Neural progenitor cell (in vitro differentiated cells): ENCODE data around the gene CD46.

Experiments
- EZH2 ChIP-seq: fragments of 200-600 bp; sonication (generic); IDR thresholded peaks from 2 replicates; pipeline ENCODE4 v1.6.1; 2017; ENCODE audit warnings: antibody characterized with exemption, mild to moderate bottlenecking, moderate library complexity
- EZH2phosphoT487 ChIP-seq: fragments of 200-600 bp; sonication (generic); IDR thresholded peaks from 2 replicates; pipeline ENCODE4 v1.6.1; 2017; ENCODE audit warnings: antibody characterized with exemption
- TF ChIP-seq, protein P1 (sequence below): fragments of 200-600 bp; sonication (generic); IDR thresholded peaks from 2 replicates; pipeline ENCODE4 v1.5.1; 2017; ENCODE audit warnings: antibody characterized with exemption, mild to moderate bottlenecking

DNA sequence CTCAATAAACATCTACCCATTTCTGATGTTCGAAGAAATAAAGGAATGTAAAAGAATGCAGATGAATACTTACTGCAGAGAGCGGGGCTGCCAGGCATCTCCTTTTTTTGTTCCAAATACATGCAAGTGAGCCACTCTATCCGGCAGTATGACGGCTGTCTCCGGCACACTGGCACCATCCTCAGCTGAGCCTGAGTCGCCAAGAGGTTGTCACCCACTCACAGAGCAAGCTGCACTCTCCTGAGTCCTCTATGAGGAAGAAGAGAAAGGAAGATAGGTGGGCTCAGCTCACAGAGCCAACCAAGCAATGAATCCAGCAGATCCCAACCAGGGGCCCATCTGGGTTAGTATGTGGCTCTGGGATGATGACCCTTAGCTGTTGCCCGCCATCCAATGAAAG, 65.3 kb downstream of the CD46 start:
- TF ChIP-seq, protein P1, sequence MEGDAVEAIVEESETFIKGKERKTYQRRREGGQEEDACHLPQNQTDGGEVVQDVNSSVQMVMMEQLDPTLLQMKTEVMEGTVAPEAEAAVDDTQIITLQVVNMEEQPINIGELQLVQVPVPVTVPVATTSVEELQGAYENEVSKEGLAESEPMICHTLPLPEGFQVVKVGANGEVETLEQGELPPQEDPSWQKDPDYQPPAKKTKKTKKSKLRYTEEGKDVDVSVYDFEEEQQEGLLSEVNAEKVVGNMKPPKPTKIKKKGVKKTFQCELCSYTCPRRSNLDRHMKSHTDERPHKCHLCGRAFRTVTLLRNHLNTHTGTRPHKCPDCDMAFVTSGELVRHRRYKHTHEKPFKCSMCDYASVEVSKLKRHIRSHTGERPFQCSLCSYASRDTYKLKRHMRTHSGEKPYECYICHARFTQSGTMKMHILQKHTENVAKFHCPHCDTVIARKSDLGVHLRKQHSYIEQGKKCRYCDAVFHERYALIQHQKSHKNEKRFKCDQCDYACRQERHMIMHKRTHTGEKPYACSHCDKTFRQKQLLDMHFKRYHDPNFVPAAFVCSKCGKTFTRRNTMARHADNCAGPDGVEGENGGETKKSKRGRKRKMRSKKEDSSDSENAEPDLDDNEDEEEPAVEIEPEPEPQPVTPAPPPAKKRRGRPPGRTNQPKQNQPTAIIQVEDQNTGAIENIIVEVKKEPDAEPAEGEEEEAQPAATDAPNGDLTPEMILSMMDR: no peak
- no peak for TF ChIP-seq EZH2
- no peak for TF ChIP-seq EZH2phosphoT487
